ENCODE results near the gene ZNF236. TPM values are rescaled to one million over a fixed set of nuclear protein-coding genes. Genes with fewer than 3 reads are reported as not detected.

ZNF236 gene
- total and polyA plus RNA-seq, 2 of the 8 experiments (the other 6 are each of a cell fraction or from before 2014, with no cell fraction given), result 6.7 to 14.5 TPM

DNA sequence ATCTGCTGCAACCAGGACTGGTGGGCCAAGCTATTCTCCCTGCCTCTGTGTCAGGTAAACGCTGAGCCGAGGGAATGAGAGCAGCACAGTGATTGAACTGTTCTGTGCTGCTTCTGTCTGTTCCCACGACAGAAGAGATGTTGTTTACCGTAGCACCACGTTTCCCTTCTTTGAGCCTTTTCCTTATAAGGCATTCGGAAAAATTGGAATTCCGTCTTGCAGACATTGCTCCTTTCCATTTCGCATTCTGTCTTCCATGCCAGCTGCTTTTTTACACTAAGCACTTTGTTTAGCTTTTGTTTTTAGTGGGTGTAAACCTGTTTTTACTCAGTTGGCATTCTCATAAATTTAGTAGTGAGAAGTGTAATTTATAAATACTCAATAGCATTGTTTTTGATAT is 103.1 kb downstream of the ZNF236 start:
- TF ChIP-seq, protein P1, sequence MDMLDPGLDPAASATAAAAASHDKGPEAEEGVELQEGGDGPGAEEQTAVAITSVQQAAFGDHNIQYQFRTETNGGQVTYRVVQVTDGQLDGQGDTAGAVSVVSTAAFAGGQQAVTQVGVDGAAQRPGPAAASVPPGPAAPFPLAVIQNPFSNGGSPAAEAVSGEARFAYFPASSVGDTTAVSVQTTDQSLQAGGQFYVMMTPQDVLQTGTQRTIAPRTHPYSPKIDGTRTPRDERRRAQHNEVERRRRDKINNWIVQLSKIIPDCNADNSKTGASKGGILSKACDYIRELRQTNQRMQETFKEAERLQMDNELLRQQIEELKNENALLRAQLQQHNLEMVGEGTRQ (IDR thresholded peaks at IDR 0.05; ENCODE audit: low read length), result no peak
- TF ChIP-seq SRF (IDR thresholded peaks at IDR 0.05; ENCODE audit: low read depth, low read length), result 0 out of 2 replicates have a peak, but pooled peaks have one; percentile 7
- Histone ChIP-seq H3K4me3 (ENCODE audit: extremely low read depth in 1 of 4, insufficient read depth in 2 of 4, low read depth in 3 of 4, low read length in 4 of 4) (no peak overlapping the region), H2AFZ (ENCODE audit: low read length) (no peak overlapping the region), H3K56ac (replicated peaks; ENCODE audit: insufficient read length, low read depth, low read length) (no peak overlapping the region), H2BK120ac (replicated peaks; ENCODE audit: low read depth, low read length) (no peak overlapping the region), H2AK5ac (ENCODE audit: low read depth, low read length) (no peak overlapping the region), H3K23me2 (ENCODE audit: low read depth, low read length) (no peaks in the 10 kb centered on the region; the same call in 1 of the 2 replicates), H3K4me2 (ENCODE audit: insufficient read depth in 1 of 2, low read depth in 2 of 2, low read length in 2 of 2) (no peak overlapping the region), H3K18ac (ENCODE audit: extremely low read depth, low read length) (no peak overlapping the region), H2BK20ac (ENCODE audit: low read length) (no peak overlapping the region), H3K79me2 (ENCODE audit: control insufficient read depth in 1 of 2, insufficient read depth in 2 of 2, low read length in 2 of 2) (no peaks in the 10 kb centered on the region), H3K14ac (ENCODE audit: insufficient read length) (no peak overlapping the region), H3K4me1 (replicated peaks in 1 of 4; ENCODE audit: control insufficient read depth in 3 of 4, insufficient read depth in 4 of 4, low read length in 3 of 4) (no peaks in the 10 kb centered on the region), H3K36me3 (ENCODE audit: control insufficient read depth in 2 of 4, insufficient read depth in 4 of 4, low read length in 3 of 4) (peaks cover 2 to 30% (median 19%) of the 10 kb centered on the region in 4 experiments; a peak in 7 of 8 replicates), H3K27me3 (replicated peaks in 1 of 4; ENCODE audit: control insufficient read depth in 3 of 4, extremely low read depth in 1 of 4, insufficient read depth in 3 of 4, low read length in 3 of 4) (no peaks in the 10 kb centered on the region), H3K4ac (replicated peaks; ENCODE audit: insufficient read length, low read depth, low read length) (no peak overlapping the region), H3K79me1 (ENCODE audit: low read depth, low read length) (no peaks in the 10 kb centered on the region), H3K9me3 (ENCODE audit: insufficient read depth in 2 of 2, low read depth in 1 of 2, low read length in 1 of 2) (no peaks in the 10 kb centered on the region), H4K20me1 (replicated peaks in 1 of 2; ENCODE audit: control insufficient read depth in 1 of 2, insufficient read depth in 2 of 2, low read length in 2 of 2) (peaks cover 0 to 4% of the 10 kb centered on the region in 2 experiments), H2BK15ac (ENCODE audit: low read length) (no peak overlapping the region), H3K9ac (replicated peaks in 1 of 4; ENCODE audit: extremely low read depth in 1 of 4, low read depth in 3 of 4, low read length in 3 of 4) (no peak overlapping the region; a peak in 1 of 7 replicates), H2BK12ac (ENCODE audit: low read depth, low read length) (no peak overlapping the region), H4K8ac (ENCODE audit: extremely low read depth, insufficient read depth, low read length) (no peak overlapping the region), H4K91ac (replicated peaks; ENCODE audit: insufficient read length, low read length) (no peak overlapping the region), H3K27ac (ENCODE audit: low read depth, low read length) (no peak overlapping the region), H3K23ac (ENCODE audit: insufficient read length) (no peak overlapping the region), H2BK5ac (ENCODE audit: low read depth, low read length) (no peak overlapping the region), H4K5ac (ENCODE audit: insufficient read length, low read depth, low read length) (no peak overlapping the region)
- ChIA-PET CTCF (ENCODE audit: partially characterized antibody) (interaction anchor here (0.5 to 2.0 kb wide), 10 partner anchors 15 to 136 kb away, joined by 3 to 10 read pairs (median 4); no protein-coding TSS in a partner anchor), POLR2A (ENCODE audit: partially characterized antibody) (no interaction called here)
- no peak for FAIRE-seq
- DNase-seq (ENCODE audit: low read depth in 1 of 2, low spot score in 2 of 2), result no peak
- WGBS, 2 experiments (ENCODE audit: extremely low coverage in 1 of 2, insufficient coverage in 1 of 2, insufficient read length in 1 of 2, insufficient replicate concordance in 2 of 2, low coverage in 1 of 2, low lambda C conversion rate in 2 of 2, missing lambda C conversion rate in 1 of 2), result 90% methylated on average over 8 of the region's 8 CpGs; no CpG with 5 or more reads in 1 of the 2 experiments

Measured in H1 (cell line).